Neural progenitor cell (in vitro differentiated cells): ENCODE data around the gene NEU1.

Experiments used
- EZH2 ChIP-seq: fragments of 200-600 bp; sonication (generic); IDR thresholded peaks from 2 replicates; pipeline ENCODE4 v1.6.1; 2017; ENCODE audit warnings: antibody characterized with exemption, mild to moderate bottlenecking, moderate library complexity
- TF ChIP-seq, protein P1 (sequence below): fragments of 200-600 bp; sonication (generic); IDR thresholded peaks from 2 replicates; pipeline ENCODE4 v1.5.1; 2017; ENCODE audit warnings: antibody characterized with exemption, mild to moderate bottlenecking

DNA sequence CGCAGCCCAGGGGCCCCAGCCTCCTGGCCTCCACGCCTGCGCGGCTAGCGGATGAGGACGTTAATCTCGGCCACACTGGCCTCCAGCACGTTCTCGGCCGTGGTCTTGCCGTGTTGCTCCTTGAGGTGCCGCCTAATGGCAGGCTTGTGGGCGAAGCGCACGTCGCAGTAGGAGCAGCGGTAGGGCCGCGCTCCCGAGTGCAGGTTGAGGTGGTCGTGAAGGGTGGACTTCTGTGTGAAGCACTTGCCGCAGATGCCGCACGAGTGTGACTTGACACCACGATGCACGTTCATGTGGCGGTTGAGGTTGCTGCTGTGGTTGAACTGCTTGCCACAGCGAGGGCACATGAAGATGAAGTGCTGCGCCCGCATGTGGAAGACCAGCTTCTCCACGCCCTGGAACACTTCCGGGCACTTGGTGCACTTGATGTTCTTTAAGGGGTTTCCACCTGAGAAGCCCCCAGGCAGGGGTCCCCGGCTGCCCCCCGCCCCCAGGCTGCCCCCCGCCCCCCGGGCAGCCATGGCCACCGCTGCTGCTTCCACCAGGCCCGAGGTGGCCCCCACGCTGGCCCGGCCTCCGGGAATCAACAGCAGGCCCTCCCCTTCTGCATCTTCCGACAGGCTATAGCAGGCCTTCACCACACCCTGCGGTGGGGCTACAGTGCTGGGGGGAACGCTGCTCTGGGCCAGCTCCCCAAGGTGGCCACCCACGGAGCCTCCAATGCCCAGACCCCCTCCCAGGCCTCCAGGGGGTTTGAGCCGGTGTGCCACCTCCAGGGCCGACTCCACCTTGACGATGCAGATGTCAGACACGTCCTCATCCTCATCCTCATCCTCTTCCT, 37.5 kb upstream of the NEU1 start:
- TF ChIP-seq, protein P1, sequence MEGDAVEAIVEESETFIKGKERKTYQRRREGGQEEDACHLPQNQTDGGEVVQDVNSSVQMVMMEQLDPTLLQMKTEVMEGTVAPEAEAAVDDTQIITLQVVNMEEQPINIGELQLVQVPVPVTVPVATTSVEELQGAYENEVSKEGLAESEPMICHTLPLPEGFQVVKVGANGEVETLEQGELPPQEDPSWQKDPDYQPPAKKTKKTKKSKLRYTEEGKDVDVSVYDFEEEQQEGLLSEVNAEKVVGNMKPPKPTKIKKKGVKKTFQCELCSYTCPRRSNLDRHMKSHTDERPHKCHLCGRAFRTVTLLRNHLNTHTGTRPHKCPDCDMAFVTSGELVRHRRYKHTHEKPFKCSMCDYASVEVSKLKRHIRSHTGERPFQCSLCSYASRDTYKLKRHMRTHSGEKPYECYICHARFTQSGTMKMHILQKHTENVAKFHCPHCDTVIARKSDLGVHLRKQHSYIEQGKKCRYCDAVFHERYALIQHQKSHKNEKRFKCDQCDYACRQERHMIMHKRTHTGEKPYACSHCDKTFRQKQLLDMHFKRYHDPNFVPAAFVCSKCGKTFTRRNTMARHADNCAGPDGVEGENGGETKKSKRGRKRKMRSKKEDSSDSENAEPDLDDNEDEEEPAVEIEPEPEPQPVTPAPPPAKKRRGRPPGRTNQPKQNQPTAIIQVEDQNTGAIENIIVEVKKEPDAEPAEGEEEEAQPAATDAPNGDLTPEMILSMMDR, result no peak
- TF ChIP-seq EZH2, result no peak
